GM12873 (cell line): ENCODE data around the gene TUBB1.

Source experiments
- CTCF ChIP-seq: IDR thresholded peaks from 2 replicates; pipeline ENCODE4 v1.5.1; 2012; ENCODE audit warnings: low read depth, mild to moderate bottlenecking, moderate library complexity, low read length, control low read depth; ENCODE audit not compliant: insufficient read depth; ENCODE audit errors: missing control alignments

Gene TUBB1

GRCh38 chr20:58998656-58999055, 20.6 kb upstream of the TUBB1 start:
- TF ChIP-seq CTCF: no peak

GRCh38 chr20:59000326-59000725, 18.9 kb upstream of the TUBB1 start:
- no peak for TF ChIP-seq CTCF

GRCh38 chr20:59001068-59001448, 18.2 kb upstream of the TUBB1 start:
- no peak for TF ChIP-seq CTCF

- no peak for TF ChIP-seq CTCF
Observed at GRCh38 chr20:59001449-59002171, 17.6 kb upstream of the TUBB1 start.

GRCh38 chr20:59002388-59002787, 16.8 kb upstream of the TUBB1 start:
- TF ChIP-seq CTCF: no peak

- TF ChIP-seq CTCF: no peak
Observed at GRCh38 chr20:59002874-59003399, 16.3 kb upstream of the TUBB1 start.

GRCh38 chr20:59003836-59004492, 15.3 kb upstream of the TUBB1 start:
- TF ChIP-seq CTCF: no peak
